ENCODE measurements around the gene ACADVL. TPM values are rescaled to one million over a fixed set of nuclear protein-coding genes. Genes with fewer than 3 reads are reported as not detected.

The ACADVL gene
- total RNA-seq, 1 donor from 2014 or later, result 219 TPM

DNA sequence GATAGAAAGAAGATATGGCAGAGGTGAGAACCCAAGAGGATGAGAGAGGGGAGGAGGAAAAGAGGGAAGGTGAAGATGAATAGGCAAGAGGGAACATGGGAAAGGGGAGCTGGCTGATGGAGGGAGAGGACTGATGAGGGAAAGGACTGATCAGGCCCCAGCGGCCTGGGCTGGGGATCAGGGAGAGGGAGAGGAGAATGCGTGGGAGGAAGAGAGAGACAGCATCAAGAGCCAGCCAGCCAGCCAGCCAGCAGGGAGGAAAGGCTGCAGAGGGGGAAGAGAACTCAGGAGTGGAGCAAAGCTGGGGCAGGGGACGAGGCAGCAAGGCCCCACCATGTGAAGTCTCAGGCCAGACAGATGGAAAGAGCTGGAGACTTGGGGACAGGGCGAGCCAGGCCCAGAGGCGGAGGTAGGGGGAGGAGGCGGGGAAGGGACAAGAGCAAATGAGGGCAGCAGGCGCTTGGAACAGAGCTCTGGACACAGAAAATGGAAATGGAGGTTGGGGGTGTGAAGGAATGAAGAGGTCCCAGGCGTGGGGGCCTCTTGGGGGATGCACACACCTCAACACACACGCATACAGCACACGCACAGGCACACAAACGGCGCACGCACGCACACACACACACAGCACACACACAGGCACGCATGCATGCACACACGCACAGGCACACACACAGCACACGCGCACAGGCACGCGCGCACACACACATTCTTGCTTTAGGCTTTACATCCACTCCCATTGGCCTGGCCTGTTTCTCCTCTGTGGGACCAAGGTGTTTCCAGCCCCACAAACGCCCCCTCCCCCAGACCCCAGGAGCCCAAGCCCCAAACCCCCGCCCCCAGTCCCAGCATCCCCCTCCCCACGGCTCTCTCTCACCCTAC is 12.4 kb upstream of the ACADVL start:
- Histone ChIP-seq H3K4me3 (ENCODE audit: low read depth, low read length) (no peak overlapping the region), H3K36me3 (ENCODE audit: control insufficient read depth, insufficient read depth, low read length) (peaks cover 4% of the 10 kb centered on the region), H3K27me3 (ENCODE audit: control insufficient read depth, insufficient read depth, low read length) (no peaks in the 10 kb centered on the region)
- DNase-seq (ENCODE audit: low read depth), result no peak
- TF ChIP-seq, protein P1, sequence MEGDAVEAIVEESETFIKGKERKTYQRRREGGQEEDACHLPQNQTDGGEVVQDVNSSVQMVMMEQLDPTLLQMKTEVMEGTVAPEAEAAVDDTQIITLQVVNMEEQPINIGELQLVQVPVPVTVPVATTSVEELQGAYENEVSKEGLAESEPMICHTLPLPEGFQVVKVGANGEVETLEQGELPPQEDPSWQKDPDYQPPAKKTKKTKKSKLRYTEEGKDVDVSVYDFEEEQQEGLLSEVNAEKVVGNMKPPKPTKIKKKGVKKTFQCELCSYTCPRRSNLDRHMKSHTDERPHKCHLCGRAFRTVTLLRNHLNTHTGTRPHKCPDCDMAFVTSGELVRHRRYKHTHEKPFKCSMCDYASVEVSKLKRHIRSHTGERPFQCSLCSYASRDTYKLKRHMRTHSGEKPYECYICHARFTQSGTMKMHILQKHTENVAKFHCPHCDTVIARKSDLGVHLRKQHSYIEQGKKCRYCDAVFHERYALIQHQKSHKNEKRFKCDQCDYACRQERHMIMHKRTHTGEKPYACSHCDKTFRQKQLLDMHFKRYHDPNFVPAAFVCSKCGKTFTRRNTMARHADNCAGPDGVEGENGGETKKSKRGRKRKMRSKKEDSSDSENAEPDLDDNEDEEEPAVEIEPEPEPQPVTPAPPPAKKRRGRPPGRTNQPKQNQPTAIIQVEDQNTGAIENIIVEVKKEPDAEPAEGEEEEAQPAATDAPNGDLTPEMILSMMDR (IDR thresholded peaks at IDR 0.05; ENCODE audit: insufficient read depth, low read length, poor library complexity, severe bottlenecking), result no peak

DNA sequence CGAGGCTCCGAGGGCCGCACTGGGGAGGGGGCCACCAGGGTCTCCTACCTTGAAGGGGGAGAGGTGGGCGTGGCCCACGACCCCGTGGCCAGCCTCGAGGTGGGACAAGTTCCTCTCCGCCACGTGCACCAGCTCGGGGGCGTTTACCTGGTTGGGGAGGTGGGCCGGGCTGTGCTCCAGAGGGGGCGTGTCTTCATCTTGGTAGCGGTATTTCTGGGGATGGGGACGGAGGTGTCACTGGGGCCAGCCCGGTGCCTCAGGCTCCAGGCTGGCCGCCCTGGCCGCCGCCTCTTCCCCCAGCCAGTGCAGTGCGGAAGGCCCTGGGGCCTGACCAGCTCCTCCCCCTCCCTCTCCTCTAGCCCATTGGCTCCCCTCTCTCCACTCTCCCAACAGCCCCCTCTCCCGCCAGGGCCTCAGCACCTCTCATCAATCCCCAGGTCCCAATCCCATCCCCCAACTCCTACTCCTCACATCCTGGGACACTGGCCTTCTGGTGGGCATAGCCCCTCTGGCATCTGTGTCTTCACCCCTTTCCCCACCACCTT is 11.6 kb upstream of the ACADVL start:
- TF ChIP-seq, protein P1 (IDR thresholded peaks at IDR 0.05; ENCODE audit: insufficient read depth, low read length, poor library complexity, severe bottlenecking), result no peak
- no peak for DNase-seq (ENCODE audit: low read depth)
- Histone ChIP-seq H3K36me3 (ENCODE audit: control insufficient read depth, insufficient read depth, low read length) (peaks cover 2% of the 10 kb centered on the region), H3K27me3 (ENCODE audit: control insufficient read depth, insufficient read depth, low read length) (no peaks in the 10 kb centered on the region), H3K4me3 (ENCODE audit: low read depth, low read length) (no peak overlapping the region)

DNA sequence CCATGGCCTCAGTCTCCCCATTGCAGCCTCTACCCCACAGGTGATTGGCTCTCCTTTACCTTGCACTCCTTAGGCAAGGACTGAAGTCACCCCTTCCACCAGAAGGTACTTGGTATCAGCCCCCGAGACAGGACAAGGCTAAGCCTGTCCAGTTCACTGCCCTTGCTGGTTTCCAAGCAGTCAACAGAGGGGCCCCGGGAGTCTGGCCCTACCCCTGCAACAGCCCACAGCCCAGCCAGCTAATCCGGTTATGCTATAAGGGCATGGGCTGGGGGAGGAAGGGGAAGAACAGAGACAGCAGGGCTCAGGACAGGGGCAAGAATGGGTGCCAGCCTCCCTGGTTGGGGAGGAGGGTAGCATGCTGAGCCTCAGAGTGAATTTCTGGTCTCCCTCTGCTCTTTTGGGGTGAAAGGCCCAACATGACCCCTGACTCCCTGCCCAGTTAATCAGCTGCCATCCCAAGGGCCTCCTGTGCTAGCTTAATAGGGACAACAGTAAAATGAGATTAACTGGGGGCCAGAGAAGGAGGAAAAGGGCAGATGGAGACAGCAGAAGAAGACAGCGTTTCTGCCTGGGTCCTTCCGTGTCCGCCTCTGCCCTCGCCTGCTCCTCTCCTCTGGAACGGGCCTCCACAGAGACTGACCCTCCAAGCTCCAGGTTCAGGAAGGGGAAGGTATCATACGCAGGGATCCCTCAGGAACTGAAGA is 10.8 kb upstream of the ACADVL start:
- TF ChIP-seq, protein P1 (IDR thresholded peaks at IDR 0.05; ENCODE audit: insufficient read depth, low read length, poor library complexity, severe bottlenecking), result no peak
- DNase-seq (ENCODE audit: low read depth), result no peak
- H3K4me3 ChIP-seq (ENCODE audit: low read depth, low read length), result no peak overlapping the region

GRCh38 chr17:7211491-7212273 is 8.1 kb upstream of the ACADVL start:
- TF ChIP-seq, protein P1 (IDR thresholded peaks at IDR 0.05; ENCODE audit: insufficient read depth, low read length, poor library complexity, severe bottlenecking), result no peak
- no peaks in the 10 kb centered on the region for H3K36me3 ChIP-seq (ENCODE audit: control insufficient read depth, insufficient read depth, low read length)
- no peak for DNase-seq (ENCODE audit: low read depth)
- H3K4me3 ChIP-seq (ENCODE audit: low read depth, low read length), result peak overlapping the region; percentile 12
- H3K27me3 ChIP-seq (ENCODE audit: control insufficient read depth, insufficient read depth, low read length), result no peaks in the 10 kb centered on the region

More for the DNA sequence above, 10.8 kb upstream of the ACADVL start:
- H3K36me3 ChIP-seq (ENCODE audit: control insufficient read depth, insufficient read depth, low read length), result peaks cover 2% of the 10 kb centered on the region
- no peaks in the 10 kb centered on the region for H3K27me3 ChIP-seq (ENCODE audit: control insufficient read depth, insufficient read depth, low read length)

DNA sequence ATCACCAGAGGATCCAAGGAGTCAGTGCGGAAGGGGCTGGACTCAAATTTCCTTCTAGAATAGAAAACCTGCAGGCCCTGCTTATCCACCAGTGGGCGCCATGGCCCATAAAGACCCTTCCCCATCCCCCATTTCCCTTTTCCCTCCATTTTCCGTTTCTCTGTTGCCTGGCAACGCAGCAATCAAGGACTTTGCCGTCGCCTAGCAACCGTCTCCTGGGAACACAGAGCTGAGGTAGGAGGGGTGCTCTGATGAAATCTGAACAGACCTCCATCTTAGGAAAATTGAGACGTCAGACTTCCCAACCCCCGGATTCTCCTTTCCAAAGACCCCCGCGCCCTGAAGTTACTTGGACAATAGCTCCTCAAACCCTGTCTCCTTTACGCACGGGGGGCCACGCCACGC is 5.8 kb upstream of the ACADVL start:
- no peak for DNase-seq (ENCODE audit: low read depth)
- Histone ChIP-seq H3K36me3 (ENCODE audit: control insufficient read depth, insufficient read depth, low read length) (no peaks in the 10 kb centered on the region), H3K4me3 (ENCODE audit: low read depth, low read length) (peak overlapping the region; percentile 25), H3K27me3 (ENCODE audit: control insufficient read depth, insufficient read depth, low read length) (no peaks in the 10 kb centered on the region)
- TF ChIP-seq, protein P1 (IDR thresholded peaks at IDR 0.05; ENCODE audit: insufficient read depth, low read length, poor library complexity, severe bottlenecking), result peak; percentile 55
